GM13976 (cell line): ENCODE results near the gene LPO.

Source experiments
- DNase-seq: peaks from one replicate; pipeline ENCODE4 v3.0.0; 2012; ENCODE audit warnings: low spot score
- CTCF ChIP-seq: IDR thresholded peaks from 2 replicates; pipeline ENCODE4 v1.5.1; 2012; ENCODE audit warnings: borderline replicate concordance, mild to moderate bottlenecking; ENCODE audit not compliant: insufficient read depth; ENCODE audit errors: extremely low read depth, missing control alignments, control extremely low read depth
- in situ Hi-C: fragments of 300-500 bp; cut with MboI; formaldehyde crosslinking; loops from one replicate; pipeline ENCODE4 v1.12.0; 2022; ENCODE audit warnings: low sequenced_read_pairs, mixed read lengths, inconsistent platforms; ENCODE audit not compliant: unreplicated experiment

Gene LPO

GRCh38 chr17:58315750-58316149 lies 77.4 kb downstream of the LPO start:
- in situ Hi-C loops, result loop anchor here (10.0 kb wide), 1 partner anchor 109 kb away; no protein-coding TSS in a partner anchor
- no peak for DNase-seq
- TF ChIP-seq CTCF, result no peak

- no peak for DNase-seq
- in situ Hi-C loops, result loop anchor here (10.0 kb wide), 1 partner anchor 108 kb away; no protein-coding TSS in a partner anchor
- TF ChIP-seq CTCF, result no peak
These were observed 78.0 kb downstream of the LPO start for GRCh38 chr17:58316260-58316960.

- peak; percentile 46 for TF ChIP-seq CTCF
- peak; percentile 81 for DNase-seq
- in situ Hi-C loops, result loop anchor here (10.0 kb wide), 1 partner anchor 107 kb away; no protein-coding TSS in a partner anchor
These were observed 79.2 kb downstream of the LPO start for GRCh38 chr17:58317421-58318064.

- TF ChIP-seq CTCF, result no peak
- in situ Hi-C loops, result loop anchor here (10.0 kb wide), 1 partner anchor 107 kb away; no protein-coding TSS in a partner anchor
- no peak for DNase-seq
These were observed 79.7 kb downstream of the LPO start for GRCh38 chr17:58318065-58318481.
